Endothelial cell of hepatic sinusoid (primary cell): ENCODE measurements around the gene DLX2.

Experiments
- in situ Hi-C: cut with HindIII; loops from 2 replicates; pipeline ENCODE4 v1.10.0; 2017; ENCODE audit warnings: low sequenced_read_pairs

Gene DLX2

DNA sequence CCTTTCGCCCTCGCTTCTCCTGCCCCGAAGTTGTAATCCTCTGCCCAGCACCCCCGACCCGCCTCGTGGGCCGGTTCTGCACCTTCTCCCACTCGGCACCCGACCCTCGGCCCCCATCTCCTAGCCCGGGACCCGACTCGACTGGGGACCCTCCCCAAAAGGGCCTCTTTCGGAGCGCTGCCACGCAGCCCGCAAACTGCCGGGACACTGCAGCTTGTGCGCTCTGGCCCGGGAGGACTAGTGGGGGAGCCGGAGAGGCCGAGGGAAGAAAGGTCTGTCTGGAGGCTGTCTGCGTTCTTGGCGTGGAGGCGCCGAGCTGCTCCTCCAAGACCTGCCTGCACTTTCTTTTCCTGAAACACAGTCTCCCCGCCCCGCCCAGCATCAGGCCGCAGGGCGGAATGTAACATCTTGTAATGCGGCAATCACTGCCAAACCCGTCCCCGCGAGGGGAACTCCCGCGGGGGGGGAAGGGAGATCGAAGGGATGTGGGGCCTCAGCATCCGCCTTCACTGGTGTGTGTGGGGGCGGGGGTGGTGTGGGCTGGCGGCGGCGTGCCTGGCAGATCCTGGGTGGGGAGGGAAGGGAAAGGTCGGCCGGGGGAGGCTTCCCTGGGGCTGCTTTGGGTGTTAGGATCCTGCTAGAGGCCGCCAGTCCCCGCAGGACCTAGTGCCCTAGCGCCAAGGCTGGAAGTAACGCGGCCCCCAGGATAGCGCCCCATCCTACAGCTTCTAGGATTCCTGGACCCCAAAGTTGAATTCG lies 7.4 kb downstream of the DLX2 start:
- in situ Hi-C loops: no loop called here

DNA sequence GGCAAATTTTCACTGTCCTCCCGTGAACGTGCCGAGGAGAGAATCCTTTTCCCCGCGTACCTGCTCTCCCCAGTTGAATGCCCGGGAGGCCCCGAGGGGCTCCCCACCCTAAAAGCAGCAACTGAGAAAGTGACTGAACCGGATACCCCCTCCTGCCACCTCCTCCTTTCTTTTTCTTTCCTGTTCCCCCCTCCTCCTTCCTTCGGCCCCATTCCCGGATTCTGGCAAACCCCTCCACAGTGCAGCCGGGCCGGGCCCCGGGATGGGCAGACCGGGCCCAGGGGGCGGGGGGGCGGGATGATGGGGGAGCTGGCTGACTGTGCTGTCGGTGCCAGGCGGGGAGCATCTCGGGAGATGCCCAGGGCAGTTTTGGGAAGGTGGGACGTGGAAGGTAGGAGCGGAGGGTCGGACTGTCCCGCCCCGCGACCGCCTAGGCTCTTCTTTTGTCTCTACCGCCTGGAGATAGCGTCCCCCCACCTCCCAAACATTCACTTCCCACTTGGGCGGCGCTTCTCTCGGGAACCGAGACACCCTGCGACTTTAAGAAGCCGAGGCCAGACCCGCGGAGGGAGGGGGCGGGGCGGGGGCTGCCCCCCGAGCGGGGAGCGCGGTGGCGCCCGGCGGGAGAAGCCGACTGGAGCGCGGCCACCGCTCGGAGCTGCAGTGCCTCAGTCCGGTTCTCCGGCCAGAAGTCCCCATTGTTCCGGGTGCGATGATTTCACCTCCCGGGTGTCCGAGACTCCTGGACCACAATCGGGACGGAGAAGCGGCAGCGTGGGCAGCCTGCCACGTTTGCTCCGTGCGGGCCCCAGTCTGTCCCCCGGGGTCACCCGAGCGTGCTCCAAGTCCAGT lies 8.2 kb downstream of the DLX2 start:
- in situ Hi-C loops: no loop called here

DNA sequence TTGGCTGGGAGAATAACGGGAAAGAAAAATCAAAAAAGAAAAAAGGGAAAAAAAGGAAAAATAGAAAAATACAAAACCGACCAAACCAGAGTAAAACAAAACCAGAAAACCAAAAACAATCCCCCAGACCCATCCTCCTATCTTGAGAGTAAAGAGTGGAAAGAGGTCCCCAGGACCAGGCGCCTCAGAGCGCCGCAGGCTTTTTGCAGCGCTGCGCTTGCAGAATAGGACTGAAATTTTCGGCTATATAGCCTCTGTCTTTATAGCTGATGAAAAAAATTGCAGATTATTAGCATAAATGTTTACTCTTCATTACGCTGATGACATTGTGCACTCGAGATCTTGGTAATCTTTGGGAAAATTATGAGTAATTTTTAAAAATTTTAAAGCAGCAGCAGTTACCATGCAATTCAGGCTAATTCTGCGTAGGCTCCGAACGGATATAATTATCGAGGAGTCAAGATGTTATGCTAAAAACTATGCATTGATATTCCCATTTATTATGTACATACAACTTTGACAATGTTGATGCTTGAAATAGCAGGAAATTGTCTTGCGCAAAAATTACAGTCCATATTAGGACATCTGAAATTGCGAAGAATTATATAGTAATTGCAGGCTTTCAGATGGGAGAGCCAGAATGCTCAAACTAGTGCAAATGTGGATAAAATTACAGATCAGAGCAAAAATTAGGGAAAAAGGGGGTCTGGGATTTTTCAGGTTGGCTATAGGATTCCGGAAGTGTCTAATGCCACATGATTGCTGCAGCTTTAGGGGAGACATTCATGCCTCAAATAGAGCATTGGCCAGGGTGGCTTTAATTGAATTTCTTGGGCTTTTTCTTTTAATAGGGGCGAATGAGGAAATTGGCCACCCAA lies 9.0 kb downstream of the DLX2 start:
- in situ Hi-C loops: no loop called here

DNA sequence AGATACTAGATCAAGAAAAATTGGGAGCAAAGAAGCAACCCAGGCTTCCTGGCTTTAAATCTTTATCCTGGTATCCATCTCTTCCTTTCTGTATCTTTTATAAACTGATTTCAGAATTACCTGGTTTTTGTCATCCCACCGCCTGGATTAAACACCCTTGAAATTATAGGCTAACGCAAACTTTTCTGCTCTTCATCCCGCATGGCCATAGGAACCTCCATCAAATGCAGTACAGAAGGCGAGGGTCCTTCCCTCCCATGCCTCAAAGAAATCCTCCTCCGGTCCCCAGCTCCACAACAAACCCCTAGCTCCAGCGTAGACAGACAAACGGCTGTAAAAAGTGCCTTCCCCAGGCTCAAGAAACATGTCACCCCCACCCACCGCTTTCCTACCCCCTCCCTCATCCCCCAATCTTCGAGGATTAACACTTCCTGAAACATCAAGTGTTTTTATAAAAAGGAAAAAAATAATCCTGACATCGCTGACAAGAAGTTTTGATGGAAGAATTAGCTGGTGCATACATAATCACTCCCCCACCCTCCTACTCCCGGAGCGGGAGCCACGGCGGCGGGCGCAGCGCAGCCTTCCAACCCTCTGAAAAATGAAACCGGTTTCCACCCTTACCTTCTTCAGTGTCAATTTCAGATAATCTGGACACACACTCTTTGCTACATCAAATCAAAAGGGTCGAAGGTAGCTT lies 9.8 kb downstream of the DLX2 start:
- in situ Hi-C loops: no loop called here

DNA sequence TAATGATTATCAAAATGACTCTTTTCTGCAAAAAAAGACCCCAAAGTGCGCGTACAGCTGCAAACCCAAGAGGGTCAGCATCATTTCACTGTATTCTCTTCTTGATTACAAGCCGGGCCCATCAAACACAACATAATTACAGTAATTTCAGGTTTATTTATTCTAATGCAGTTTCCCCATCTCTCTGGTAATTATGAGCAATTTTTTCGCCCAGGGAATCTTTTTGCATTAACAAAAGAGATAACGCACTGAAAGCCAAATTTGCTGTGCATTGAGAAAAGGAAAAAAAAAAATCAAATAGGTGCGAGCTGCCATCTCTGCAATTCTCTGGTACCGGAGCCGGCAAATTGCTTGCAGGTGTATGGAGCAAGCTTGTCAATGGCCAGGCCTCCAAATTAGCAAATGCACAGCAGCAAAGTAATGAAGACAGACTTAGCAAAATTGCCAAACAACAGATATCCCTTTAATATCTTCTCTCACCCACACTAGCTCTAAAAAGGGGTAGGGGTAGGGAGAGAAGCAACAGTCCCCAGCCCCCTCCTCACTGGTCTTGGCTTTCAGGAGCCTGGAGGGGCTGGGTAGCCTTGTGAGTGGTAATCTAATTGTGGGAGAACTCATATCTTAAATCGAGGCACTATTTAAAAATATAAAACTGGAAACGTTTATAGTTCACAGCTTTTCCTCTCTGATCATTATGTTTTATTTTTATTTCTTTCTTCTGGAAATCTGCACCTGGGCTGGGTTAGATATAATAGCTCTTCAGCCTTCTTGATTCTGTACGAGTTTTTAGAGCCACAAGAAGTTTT lies 10.7 kb downstream of the DLX2 start:
- in situ Hi-C loops: no loop called here

DNA sequence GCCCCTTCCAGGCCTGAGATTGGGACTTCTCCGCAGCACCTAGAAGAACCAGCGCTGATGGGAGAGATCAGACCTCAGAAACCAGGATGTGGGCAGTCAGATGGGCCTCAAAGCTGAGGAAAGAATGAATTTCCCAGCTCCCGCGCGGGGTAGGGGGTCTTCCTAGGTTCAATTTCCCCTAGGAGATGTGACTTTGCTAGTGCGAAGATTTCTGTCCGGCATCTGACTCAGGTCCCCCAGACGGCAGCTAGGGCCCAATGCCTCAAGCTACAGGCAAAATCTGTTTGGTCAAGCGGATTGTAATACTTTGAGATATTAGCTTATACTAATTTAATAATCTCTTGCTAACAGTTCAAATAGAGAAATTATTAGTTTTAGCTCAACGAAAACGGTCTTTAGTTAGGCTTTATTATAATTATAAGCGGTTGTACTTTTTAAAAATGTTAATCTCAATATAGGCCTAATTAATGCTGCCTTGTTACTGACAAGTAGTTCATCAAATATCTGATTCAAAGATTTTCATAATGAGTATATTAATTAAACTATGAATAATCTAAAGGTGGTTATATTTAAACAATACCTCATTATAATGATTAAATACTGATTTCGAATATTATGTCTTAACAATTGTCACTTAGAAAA lies 11.6 kb downstream of the DLX2 start:
- in situ Hi-C loops: no loop called here

DNA sequence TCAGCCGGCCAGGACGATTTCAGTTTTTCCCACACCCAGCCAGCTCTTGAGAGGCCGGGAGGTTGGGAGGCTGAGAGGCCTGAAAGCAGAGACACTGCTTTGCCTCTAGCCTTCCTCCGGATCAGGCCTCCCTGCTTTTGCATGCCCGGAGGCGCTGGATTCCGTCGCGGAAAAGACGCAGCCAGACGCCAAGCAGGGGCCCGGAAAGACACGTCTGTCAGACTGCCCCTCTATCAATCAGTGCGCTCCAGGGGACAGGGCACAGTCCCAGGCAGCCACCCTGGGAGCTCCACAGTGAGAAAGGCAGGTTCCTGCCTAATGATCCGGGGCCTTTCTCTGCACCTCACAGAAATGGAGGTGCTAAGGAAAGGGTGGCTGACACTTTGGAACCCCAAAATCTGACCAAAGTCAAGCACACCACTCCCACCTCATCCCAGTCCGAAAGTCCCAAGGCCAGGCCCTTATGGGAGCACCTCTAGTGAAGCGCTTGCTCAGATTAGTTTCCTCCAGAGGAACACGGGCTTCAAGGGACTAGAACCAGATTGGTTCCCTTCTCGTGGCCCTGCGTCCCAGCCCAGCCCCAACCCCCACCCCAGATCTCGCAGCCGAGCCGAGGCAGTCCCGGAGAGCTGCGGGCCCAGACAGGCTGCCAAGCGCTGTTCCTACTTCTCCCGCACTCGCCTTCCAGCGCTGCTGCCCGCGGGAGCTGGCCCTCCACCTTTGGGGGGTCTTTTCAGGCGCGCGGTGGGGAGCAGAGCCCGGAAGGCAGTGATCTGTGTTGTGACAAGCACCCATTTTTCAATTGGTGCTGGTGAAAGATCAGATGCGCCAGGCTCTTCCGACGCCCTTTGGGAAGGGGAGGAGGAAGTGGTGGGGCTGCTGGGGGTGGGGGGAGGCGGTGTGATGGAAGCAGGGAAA lies 12.4 kb downstream of the DLX2 start:
- in situ Hi-C loops: no loop called here

DNA sequence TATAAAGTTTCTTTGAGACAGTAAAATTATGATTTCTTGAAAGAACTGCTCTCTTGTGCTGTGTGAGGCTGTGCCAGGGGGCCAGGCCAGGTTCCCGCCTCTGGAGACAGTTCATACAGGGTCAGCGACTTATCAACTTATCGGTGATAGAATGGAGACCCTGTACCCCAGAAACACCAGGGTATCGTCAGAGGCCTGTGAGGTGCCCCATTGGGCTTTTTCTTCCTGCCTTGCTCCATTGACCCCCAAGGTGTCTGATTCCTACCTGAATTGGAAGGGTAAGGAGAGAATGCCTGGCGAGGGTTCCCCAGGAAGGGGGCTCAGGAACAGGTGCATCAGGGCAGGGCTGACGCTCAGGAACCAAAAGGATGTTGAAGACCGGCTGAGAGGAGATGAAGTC lies 13.1 kb downstream of the DLX2 start:
- in situ Hi-C loops: no loop called here

DNA sequence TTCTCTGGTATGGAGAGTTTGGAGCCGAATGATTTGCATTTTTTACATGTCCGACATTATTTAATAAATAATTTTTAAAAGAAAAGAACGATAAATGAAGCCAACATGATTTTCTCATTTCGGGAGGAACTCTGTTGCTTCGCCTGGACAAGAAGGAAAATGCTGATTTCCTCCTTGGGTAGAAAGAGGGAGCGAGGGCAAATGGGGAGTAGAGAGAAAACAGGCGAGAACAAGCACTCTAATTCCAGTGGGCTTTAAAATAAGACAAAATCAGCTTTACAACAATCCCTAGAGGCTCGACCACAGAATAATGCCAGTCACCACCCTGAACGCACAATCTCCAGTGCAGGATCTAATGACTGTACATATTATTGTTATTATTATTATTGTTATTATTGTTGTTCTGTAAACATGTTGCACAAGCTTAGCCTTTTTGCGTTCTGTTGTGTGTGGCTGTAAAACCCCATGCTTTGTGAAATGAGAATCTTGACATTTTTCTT lies 13.6 kb downstream of the DLX2 start:
- in situ Hi-C loops: no loop called here

DNA sequence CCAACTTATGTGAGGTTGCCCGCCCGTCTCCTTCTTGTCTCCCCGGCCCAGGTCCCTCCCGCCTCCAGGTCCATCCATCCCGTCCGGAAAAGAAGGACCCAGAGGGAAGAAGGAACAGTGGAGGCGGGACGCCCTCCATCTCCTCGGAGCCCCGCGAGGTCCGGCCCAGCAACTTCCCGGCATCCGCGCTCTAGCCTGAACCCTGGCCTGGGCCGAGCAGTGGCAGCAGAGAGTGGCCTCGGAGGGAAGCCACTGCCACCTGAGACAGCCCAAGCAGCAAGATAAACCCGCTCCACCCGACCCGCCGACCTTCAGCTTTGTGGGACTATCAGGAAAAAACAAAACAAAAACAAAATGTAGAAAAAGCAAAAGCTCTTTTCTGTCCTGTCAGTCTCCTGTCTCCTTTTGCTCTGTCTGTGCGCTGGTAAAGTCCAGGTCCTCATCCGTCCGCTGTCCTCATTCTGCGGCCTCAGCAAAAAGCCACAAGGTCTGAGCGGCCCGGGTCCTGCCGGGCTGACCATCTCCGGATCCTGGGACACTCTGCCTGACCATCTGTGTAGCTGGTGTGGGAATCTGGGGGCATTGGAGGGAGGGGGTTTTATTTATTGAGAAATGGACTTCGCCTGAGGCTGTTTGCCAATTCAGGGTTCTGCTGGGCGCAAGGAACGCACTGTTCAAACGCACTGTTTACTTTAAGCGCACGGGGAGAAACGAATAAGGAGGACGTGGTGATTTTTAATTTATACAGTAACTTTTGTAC lies 14.3 kb downstream of the DLX2 start:
- in situ Hi-C loops: no loop called here

DNA sequence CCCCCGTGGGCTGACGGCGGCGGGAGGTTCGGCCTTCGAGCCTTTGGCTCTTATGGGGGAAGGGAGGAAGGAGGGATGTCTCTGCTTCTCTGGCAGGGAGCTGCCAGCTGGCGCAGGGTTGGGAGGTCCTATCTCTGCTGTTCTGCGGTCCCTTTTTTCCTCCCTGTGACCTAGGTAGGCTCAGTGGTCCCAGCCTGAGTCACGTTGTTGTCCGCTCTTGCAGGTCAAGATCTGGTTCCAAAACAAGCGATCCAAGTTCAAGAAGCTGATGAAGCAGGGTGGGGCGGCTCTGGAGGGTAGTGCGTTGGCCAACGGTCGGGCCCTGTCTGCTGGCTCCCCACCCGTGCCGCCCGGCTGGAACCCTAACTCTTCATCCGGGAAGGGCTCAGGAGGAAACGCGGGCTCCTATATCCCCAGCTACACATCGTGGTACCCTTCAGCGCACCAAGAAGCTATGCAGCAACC lies 14.9 kb downstream of the DLX2 start:
- in situ Hi-C loops: no loop called here

DNA sequence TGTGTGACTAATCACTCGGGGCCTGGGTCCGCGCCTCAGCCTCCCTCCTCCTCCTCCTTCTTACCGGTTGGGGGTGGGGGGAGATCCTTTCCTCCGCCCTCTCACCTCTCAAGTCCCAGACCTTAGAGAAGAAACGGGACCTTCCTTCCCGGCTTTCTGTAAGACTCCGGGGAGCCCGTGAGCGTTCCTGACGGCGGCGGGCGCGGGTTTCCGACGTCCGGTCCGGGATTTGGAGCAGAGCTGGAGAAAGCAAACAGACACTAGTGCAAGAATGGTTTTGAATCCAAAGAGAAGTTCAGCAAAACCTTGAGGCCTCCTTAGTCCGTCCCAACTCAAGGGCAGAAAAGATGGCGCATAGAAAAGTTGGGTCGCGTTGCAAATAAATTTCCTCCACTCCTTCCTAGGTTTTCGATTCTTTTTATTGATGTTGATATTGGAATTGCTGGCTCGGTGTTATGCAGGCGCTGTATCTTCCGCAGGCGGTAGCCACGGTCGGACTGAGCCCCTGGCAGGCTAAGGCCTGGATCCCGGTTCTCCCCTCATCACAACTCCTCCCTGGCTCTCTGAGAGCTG lies 15.4 kb downstream of the DLX2 start:
- in situ Hi-C loops: no loop called here

DNA sequence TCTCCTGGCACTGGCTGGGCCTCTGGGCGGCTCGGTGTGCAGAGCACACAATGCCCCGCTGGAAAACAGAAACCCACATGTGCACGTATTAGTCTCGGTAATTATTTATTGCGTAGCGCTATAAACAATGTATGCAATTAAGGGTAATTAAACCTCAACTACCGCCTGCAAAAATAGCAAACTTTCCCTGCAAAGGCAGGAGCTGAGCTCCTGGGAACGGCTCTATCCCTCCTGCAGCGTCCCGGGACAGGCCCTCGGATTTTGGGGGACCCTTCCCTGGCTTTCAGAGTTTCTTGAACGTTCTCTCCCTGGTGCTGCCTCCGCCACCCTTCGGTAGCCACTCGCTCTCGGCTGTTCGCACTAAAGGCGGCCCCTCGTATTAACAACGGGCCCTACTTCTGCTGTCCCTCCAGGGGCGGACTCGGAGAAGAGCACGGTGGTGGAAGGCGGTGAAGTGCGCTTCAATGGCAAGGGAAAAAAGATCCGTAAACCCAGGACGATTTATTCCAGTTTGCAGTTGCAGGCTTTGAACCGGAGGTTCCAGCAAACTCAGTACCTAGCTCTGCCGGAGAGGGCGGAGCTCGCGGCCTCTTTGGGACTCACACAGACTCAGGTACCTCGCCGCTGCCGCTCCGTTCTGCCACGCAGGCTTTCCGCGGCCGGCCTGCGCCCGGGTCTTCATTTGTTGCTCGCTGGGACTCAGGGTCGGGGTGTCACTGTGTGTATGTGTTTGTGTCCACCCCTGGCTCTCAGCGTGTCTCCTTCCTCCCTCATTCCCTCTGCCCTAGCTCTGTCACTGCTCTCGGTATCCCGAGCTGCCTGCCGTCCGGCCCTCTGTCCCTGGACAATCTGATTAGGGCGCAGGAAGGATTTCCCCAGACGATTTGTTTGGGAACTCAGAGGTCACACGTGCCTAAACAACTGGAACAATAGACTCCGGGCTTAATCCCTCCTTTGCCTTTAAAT lies 16.2 kb downstream of the DLX2 start:
- in situ Hi-C loops: no loop called here

DNA sequence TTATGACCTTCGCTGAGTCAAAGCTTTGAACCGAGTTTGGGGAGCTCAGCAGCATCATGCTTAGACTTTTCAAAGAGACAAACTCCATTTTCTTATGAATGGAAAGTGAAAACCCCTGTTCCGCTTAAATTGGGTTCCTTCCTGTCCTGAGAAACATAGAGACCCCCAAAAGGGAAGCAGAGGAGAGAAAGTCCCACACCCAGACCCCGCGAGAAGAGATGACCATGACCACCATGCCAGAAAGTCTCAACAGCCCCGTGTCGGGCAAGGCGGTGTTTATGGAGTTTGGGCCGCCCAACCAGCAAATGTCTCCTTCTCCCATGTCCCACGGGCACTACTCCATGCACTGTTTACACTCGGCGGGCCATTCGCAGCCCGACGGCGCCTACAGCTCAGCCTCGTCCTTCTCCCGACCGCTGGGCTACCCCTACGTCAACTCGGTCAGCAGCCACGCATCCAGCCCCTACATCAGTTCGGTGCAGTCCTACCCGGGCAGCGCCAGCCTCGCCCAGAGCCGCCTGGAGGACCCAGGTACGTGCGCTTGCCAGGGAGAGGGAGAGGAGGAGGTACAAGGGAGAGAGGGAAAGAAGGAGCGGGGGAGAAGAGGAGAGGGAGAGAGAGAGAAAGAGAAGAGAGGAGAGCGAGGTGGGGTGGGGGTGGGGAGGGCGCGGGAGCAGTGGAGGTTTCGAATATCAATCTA lies 17.1 kb downstream of the DLX2 start, which contains the start of gene DLX1:
Gene DLX1, plus strand, starts transcription at position 48 of the 700 bp plus-strand sequence. Its CDS starts 171 bp downstream, at position 219.
- in situ Hi-C loops: no loop called here
